RPMI7951 (cell line): ENCODE measurements around the gene UBD. TPM values are rescaled to one million over a fixed set of nuclear protein-coding genes. Genes with fewer than 3 reads are reported as not detected.

Experiments
- DNase-seq: peaks from one replicate; pipeline ENCODE4 v3.0.0-alpha.2; 2012; ENCODE audit warnings: low read depth
- total RNA-seq: library from RNA; depleted of rRNA; stranded (reverse); fragments of >200 nt; shearing (Covaris generic); gene quantifications from 2 replicates; pipeline ENCODE4 v1.2.3, GENCODE V29; 2014; rRNA removed

UBD gene
- not detected in 2 replicates for total RNA-seq

GRCh38 chr6:29559524-29560287, at the start of gene UBD:
TSS of gene UBD (minus strand) at chr6:29559732. CDS start at chr6:29559701, 31 bp downstream.
- no peak for DNase-seq

GRCh38 chr6:29608131-29608530, 48.6 kb upstream of the UBD start:
- DNase-seq: no peak

DNA sequence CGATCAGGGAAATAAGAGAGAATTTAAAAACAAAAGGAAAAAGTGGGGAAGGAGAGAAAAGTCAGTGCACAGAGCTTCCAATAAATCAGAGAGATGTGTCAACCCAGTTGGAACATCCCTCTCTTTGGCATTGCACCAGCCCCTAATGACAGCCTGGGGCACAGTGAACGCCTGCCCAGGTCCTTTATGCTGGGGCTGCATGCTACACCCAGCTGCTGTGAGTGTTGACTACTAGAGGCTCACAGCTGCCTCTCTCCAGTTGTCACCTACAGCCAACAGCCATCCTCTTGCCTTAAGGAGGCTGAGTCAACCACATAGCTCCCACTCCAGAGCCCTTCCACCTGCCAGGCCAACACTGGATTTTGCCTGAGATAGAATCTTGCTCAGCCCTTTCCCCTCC, 44.4 kb upstream of the UBD start:
- peak; percentile 43 for DNase-seq

- no peak for DNase-seq
Observed at GRCh38 chr6:29603456-29603855, 43.9 kb upstream of the UBD start.

DNA sequence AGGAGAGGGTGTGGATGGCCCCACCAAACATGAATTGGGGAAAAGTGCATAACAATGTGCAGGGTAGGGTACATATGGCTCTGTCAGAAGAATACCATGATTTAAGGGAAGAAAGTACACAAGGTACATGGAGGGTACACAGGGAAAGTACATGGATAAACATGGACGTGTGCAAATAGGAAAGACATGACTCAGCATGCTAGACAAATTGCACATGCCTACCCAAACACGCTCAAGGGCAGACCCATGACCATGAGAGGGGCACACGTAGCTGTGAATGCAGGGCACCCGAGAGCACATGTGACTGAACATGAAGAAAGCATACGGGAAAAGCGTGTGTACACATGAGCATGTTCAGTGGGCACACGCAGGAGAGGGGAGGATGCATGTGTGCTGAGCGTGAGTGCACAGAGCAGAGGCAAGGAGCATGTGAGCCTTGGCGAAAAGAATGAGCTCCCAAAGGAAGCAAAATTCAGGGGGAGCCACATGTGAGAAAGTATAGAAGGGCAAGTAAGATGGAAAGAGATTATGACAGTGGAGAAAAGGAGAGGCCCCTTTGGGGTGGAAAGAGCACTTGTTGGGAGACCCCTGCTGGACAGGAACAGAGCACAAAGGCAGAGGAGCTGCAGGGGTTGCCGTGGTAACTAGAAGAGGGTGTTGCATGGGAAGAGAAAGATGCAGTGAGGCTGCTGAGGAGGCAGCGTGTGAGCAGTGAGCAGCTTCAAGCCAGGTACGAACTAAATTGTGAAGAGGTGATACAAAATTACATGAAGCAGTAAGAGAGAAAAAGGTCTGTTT, 43.2 kb upstream of the UBD start:
- peak; percentile 19 for DNase-seq

- no peak for DNase-seq
Observed at GRCh38 chr6:29598172-29598747, 38.7 kb upstream of the UBD start.

GRCh38 chr6:29597184-29597583, 37.7 kb upstream of the UBD start:
- no peak for DNase-seq

GRCh38 chr6:29596381-29596900, 36.9 kb upstream of the UBD start:
- DNase-seq: no peak

DNA sequence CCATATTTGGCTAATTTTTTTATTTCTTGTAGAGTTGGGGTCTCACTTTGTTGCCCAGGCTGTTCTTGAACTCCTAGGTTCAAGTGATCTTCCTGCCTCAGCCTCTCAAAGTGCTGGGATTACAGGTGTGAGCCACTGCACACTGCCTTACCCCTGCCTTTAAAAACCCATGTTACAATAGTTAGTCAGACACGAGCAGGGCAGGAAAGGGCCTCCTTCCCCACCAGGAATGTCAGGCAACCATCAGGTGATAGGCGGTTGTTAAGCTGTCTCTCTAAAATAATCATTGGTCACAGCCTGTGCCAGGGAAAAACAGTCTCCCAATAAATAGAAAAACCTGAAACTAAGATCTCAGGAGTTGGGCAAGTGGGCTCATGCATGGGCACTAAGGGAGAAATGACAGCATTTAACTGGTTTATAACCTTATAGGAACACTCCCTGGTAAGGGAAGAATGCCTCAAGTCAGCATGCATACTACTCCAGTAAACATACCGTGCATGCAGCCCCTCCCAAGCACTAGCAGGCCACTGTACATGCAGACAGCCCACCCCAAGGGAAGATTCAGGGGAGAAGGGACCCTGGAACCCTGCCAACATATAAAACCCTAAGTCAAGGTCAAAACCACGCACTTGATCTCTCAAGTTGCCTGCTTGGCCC, 33.8 kb upstream of the UBD start:
- DNase-seq: no peak

- no peak for DNase-seq
Observed at GRCh38 chr6:29591677-29592076, 32.1 kb upstream of the UBD start.

GRCh38 chr6:29590218-29590808, 30.8 kb upstream of the UBD start:
- DNase-seq: no peak

DNA sequence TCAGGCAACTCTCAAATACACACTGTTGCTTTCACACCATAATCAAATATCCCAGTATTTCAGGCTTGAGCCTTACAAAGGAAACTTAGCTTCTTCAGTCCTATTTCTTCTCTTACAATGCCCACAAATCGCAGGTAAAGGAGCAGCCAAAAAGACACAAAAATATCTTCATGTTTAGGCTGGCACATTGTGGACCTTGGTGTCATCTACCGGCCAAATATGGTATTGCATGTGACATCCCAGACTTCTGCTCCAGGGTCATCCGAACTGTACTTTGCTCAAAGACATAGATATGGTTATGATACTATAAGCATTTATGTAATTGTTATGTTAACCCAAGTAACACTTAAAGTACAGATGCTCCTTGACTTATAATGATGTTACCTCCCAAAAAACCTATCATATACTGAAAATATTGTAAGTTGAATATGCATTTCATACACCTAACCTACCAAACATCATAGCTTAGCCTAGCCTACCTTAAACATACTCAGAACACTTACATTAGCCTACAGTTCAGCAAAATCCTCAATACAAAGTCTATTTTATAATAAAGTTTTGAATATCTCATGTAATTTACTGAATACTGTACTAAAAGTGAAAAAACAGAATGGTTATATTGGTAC, 30.0 kb upstream of the UBD start:
- DNase-seq: peak; percentile 47

DNA sequence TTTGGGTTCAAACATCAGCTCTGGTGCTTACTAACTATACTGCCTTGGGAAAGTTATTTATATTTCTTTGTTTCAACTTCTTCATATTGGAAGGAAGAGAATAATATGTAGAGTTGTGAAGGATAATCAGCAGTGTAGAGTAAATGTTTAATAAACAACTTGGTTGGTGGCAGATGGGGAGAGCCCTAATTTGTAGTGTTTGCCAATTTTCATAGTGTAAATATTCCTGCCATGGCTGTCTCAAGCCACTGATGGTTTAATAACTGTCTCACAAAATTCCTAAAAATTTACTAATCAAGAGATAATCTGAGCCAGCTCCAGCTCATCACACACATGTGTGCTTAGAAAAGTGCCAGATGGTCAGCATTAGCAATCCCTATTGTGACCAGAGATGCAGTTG, 25.3 kb upstream of the UBD start, which contains the start of gene OR2H2:
Gene OR2H2 (plus strand): TSS at position 301 of the 400 bp plus-strand sequence. CDS start 2,824 bp downstream, outside the sequence.
- no peak for DNase-seq

GRCh38 chr6:29577544-29577943, 18.0 kb upstream of the UBD start:
- no peak for DNase-seq

DNA sequence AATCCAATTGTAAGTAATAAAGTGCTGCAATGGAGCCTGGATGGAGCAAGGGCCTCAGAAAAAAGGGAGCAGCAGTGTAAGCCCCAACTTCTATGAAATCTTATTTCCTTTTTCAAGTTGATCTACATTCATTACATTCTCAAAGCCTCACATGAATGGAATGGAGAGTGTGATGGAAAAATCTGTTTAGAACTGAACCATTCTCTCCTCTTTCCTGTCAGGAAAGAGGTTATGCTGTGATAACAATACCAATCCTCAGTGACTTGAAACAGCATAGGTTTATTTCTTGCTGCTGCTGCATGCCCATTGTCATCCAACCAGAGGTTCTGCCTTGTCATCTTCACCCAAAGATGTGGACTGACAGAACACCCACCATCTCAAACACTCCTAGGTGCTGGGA, 16.5 kb upstream of the UBD start:
- no peak for DNase-seq

DNA sequence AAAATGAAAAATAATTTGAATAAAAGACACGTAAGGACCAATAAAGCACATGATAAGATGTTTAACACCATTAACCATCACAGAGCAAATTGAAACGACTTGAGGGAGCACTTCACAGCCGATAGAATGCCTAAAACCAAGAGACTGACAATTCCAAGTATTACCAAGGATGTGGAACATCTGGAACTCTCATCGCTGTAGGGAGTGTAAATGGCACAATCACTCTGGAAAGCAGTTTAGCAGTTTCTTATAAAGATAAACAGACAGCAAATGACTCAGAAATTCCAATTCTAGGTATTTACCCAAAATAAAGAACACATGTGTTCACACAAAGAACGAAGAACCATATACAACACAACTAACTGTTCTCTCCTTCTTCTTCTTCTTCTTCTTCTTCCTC, 8.5 kb upstream of the UBD start:
- peak; percentile 2 for DNase-seq

- DNase-seq: no peak
Observed at GRCh38 chr6:29567541-29567940, 8.0 kb upstream of the UBD start.

GRCh38 chr6:29566856-29567255, 7.3 kb upstream of the UBD start:
- DNase-seq: no peak

DNA sequence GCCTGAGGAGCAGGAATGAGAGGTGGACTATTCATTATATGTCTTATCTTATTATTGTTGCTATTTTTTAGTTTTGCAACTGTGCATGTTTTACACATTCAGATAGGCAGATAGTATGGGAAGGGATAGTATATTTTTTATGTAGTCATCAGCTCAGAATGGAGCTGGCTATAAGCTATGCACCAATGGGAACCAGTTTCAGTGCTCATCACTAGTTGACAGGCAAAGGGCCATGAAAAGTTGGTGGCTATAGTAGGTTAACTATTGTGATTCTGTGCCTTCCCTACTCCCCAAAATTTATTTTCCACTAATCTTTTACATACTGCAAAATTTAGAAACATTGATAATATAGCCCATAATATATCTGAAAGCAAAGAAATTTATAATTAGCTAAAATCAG, 5.3 kb upstream of the UBD start:
- no peak for DNase-seq

DNA sequence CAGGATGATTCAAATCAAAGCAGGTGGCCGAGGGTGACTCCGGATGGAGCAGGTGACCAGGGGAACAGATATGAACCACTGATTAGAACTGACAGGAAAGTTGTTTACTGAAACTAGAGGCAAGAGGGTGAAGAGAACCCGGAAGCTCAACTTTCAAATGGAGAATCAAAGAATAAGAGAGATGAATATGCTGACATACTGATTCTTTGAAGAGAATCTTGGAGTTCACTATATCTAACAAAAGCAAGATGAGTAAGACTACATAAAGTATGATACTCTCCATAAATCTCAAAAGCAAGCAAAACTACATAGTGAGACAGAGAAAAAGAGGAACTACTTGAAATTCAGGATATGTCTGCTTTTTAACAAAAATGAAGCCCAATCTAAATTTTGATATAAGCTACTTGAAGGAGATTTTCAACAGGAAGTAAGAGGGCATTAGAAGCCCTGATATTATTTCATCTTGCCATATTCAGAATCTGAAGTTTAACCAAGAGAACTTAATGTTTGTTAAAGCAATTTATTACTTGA, 4.0 kb upstream of the UBD start:
- no peak for DNase-seq
